HCT116 (cell line): ENCODE measurements around the gene ARSI. TPM values are rescaled to one million over a fixed set of nuclear protein-coding genes. Genes with fewer than 3 reads are reported as not detected.

Experiments
- ATAC-seq: fragments of 200-7000 bp; cut with Tn5 transposase; 2 replicates; pipeline ENCODE4 v1.9.1; 2020; ENCODE audit warnings: mild to moderate bottlenecking, moderate library complexity
- BruUV-seq: library from RNA; stranded (reverse); fragments of 400-500 nt; replicated peaks from 2 replicates; lab custom pipeline; 2021; lab: Mats Ljungman, UMichigan
- CTCF ChIA-PET: fragments of 300-600 bp; sonication (Branson Sonifier 250); formaldehyde crosslinking; loops from one replicate; lab custom pipeline; 2021; ENCODE audit warnings: antibody characterized with exemption; lab: Charles Lee
- POLR2A ChIA-PET: fragments of 300-600, 350-600 bp; sonication (Branson Sonifier 250); formaldehyde crosslinking; loops from one replicate; lab custom pipeline; 2021; ENCODE audit warnings: antibody characterized with exemption; lab: Charles Lee
- RAD21 ChIA-PET, 2 experiments: fragments of 300-600 bp; sonication (Branson Sonifier 250); formaldehyde crosslinking; loops; one replicate each; lab custom pipeline; 2023; ENCODE audit warnings: low total read pairs in 2 of 2; ENCODE audit not compliant: uncharacterized antibody in 2 of 2, unreplicated experiment in 2 of 2, low non-redundant PET in 1 of 2; lab: Charles Lee
- DNase-seq: peaks from one replicate; pipeline ENCODE4 v3.0.0-alpha.2; 2010; ENCODE audit warnings: low read depth, low spot score
- H2AFZ ChIP-seq: fragments of 200-600 bp; shearing (Covaris generic), sonication (generic); 2 replicates; pipeline ENCODE4 v1.6.1; 2017; ENCODE audit warnings: low read depth, mixed run types, mixed read lengths, antibody characterized with exemption, low read length; ENCODE audit not compliant: poor library complexity, severe bottlenecking
- H3K27ac ChIP-seq: 2 replicates; pipeline ENCODE4 v1.5.1; 2012; ENCODE audit warnings: low read depth, low read length
- H3K27me3 ChIP-seq: fragments of 200-600 bp; sonication (generic); 2 replicates; pipeline ENCODE4 v1.6.1; 2016; ENCODE audit warnings: mixed run types, low read length, mixed read lengths; ENCODE audit not compliant: insufficient read depth
- H3K36me3 ChIP-seq, 2 experiments: fragments of 200-500 bp in 1 of 2; fragments of 200-600 bp in 1 of 2; sonication (Bioruptor generic) in 1 of 2; sonication (generic) in 1 of 2; 2 replicates each; pipeline versions ENCODE4 v1.5.1 to v1.6.1; 2014 to 2016; ENCODE audit warnings: low read length in 2 of 2, inconsistent platforms in 1 of 2, mixed read lengths in 1 of 2, mixed run types in 1 of 2; ENCODE audit not compliant: insufficient read depth in 2 of 2, control insufficient read depth in 1 of 2
- H3K4me1 ChIP-seq, 2 experiments: fragments of 200-600 bp in 1 of 2; sonication (generic) in 1 of 2; 2 replicates each; pipeline versions ENCODE4 v1.5.1 to v1.6.1; 2012 to 2017; ENCODE audit warnings: low read length in 2 of 2, inconsistent platforms in 1 of 2, mild to moderate bottlenecking in 1 of 2, mixed read lengths in 1 of 2, mixed run types in 1 of 2, moderate library complexity in 1 of 2; ENCODE audit not compliant: insufficient read depth in 2 of 2, control insufficient read depth in 1 of 2
- H3K4me2 ChIP-seq: fragments of 200-600 bp; sonication (generic); 2 replicates; pipeline ENCODE4 v1.6.1; 2017; ENCODE audit warnings: mixed run types, low read length, mixed read lengths
- H3K4me3 ChIP-seq, 2 experiments: fragments of 200-600 bp in 1 of 2; sonication (generic) in 1 of 2; replicated peaks in 1 of 2; 2 replicates each; pipeline ENCODE4 v1.5.1; 2011 to 2016; ENCODE audit warnings: low read length in 2 of 2, control low read depth in 1 of 2, low read depth in 1 of 2, mild to moderate bottlenecking in 1 of 2, mixed read lengths in 1 of 2, mixed run types in 1 of 2
- H3K79me2 ChIP-seq: fragments of 200-600 bp; sonication (generic); 2 replicates; pipeline ENCODE4 v1.6.1; 2017; ENCODE audit warnings: mild to moderate bottlenecking, mixed run types, low read length, moderate library complexity, mixed read lengths; ENCODE audit not compliant: insufficient read depth
- H3K9ac ChIP-seq: fragments of 200-600 bp; sonication (generic); 2 replicates; pipeline ENCODE4 v1.6.1; 2016; ENCODE audit warnings: low read length, mixed read lengths
- H3K9me2 ChIP-seq: fragments of 200-600 bp; sonication (generic), shearing (Covaris generic); 2 replicates; pipeline ENCODE4 v1.6.1; 2017; ENCODE audit warnings: mixed run types, mild to moderate bottlenecking, moderate library complexity; ENCODE audit not compliant: insufficient read depth
- H3K9me3 ChIP-seq, 2 experiments: fragments of 200-500 bp in 1 of 2; fragments of 200-600 bp in 1 of 2; sonication (Bioruptor generic) in 1 of 2; sonication (generic) in 1 of 2; 2 replicates each; pipeline ENCODE4 v1.6.1; 2014 to 2017; ENCODE audit warnings: low read length in 2 of 2, mixed read lengths in 2 of 2, inconsistent platforms in 1 of 2, low read depth in 1 of 2, mild to moderate bottlenecking in 1 of 2, mixed run types in 1 of 2, moderate library complexity in 1 of 2; ENCODE audit not compliant: control insufficient read depth in 1 of 2, insufficient read depth in 1 of 2
- H4K20me1 ChIP-seq: fragments of 200-600 bp; sonication (generic), shearing (Covaris generic); 2 replicates; pipeline ENCODE4 v1.6.1; 2017; ENCODE audit warnings: mixed run types, mild to moderate bottlenecking, moderate library complexity; ENCODE audit not compliant: insufficient read depth
- ATF3 ChIP-seq: IDR thresholded peaks from 2 replicates; pipeline ENCODE4 v1.6.1; 2012
- CBX3 ChIP-seq: IDR thresholded peaks from 2 replicates; pipeline ENCODE4 v1.6.1; 2012; ENCODE audit warnings: low read depth
- CTCF ChIP-seq, 3 experiments: fragments of 200-600 bp in 1 of 3; sonication (generic) in 1 of 3; IDR thresholded peaks in 2 of 3; conservative IDR thresholded peaks in 1 of 3; 2 replicates each; pipeline ENCODE4 v1.5.1; 2012 to 2017; ENCODE audit warnings: low read depth in 2 of 3, low read length in 2 of 3, antibody characterized with exemption in 1 of 3, borderline replicate concordance in 1 of 3, control low read depth in 1 of 3, mild to moderate bottlenecking in 1 of 3, mixed read lengths in 1 of 3, mixed run types in 1 of 3, moderate library complexity in 1 of 3; ENCODE audit not compliant: insufficient read depth in 1 of 3
- ELF1 ChIP-seq: IDR thresholded peaks from 2 replicates; pipeline ENCODE4 v1.6.1; 2012; ENCODE audit warnings: low read depth, borderline replicate concordance
- EZH2 ChIP-seq: fragments of 200-600 bp; sonication (generic); IDR thresholded peaks from 2 replicates; pipeline ENCODE4 v1.6.1; 2017; ENCODE audit warnings: antibody characterized with exemption, mixed run types
- EZH2phosphoT487 ChIP-seq: fragments of 200-600 bp; IDR thresholded peaks from 2 replicates; pipeline ENCODE4 v1.6.1; 2018; ENCODE audit warnings: antibody characterized with exemption, borderline replicate concordance
- MAX ChIP-seq: IDR thresholded peaks from 2 replicates; pipeline ENCODE4 v1.6.1; 2012
- RAD21 ChIP-seq: IDR thresholded peaks from 2 replicates; pipeline ENCODE4 v1.6.1; 2012; ENCODE audit warnings: low read depth, mild to moderate bottlenecking
- TCF7L2 ChIP-seq: IDR thresholded peaks from 2 replicates; pipeline ENCODE4 v1.7.0; 2011; ENCODE audit warnings: borderline replicate concordance, inconsistent platforms; ENCODE audit not compliant: insufficient read depth, insufficient read length; ENCODE audit errors: extremely low read depth
- YY1 ChIP-seq: IDR thresholded peaks from 2 replicates; pipeline ENCODE4 v1.6.1; 2011; ENCODE audit warnings: low read length, low read depth, moderate library complexity, mild to moderate bottlenecking; ENCODE audit not compliant: insufficient replicate concordance; ENCODE audit errors: extremely low read depth
- ZFX ChIP-seq: fragments of 450-650 bp; IDR thresholded peaks from 2 replicates; pipeline ENCODE4 v1.6.1; 2017
- intact Hi-C: fragments of 100-400 bp; cut with micrococcal nuclease; formaldehyde crosslinking; loops from 2 replicates; pipeline ENCODE4 v1.10.0; 2022
- total RNA-seq: library from RNA; stranded (reverse); gene quantifications from one replicate; pipeline ENCODE4 v1.2.1, GENCODE V29; 2021; ENCODE audit not compliant: unreplicated experiment

ARSI gene
- total RNA-seq, 1 experiment from 2014 or later: 0.07 TPM

- H3K4me1 ChIP-seq: no peaks in the 10 kb centered on the region
- RAD21 ChIA-PET: no interaction called here
Observed at GRCh38 chr5:150255659-150256409, 46.9 kb downstream of the ARSI start.

GRCh38 chr5:150254774-150255173, 47.9 kb downstream of the ARSI start:
- ChIA-PET POLR2A (no interaction called here), RAD21 (no interaction called here), CTCF (no interaction called here)
- Histone ChIP-seq H3K4me3 (no peak overlapping the region), H3K4me1 (no peaks in the 10 kb centered on the region), H3K9ac (no peak overlapping the region), H4K20me1 (no peaks in the 10 kb centered on the region), H3K79me2 (no peaks in the 10 kb centered on the region), H2AFZ (no peak overlapping the region), H3K27ac (no peak overlapping the region), H3K9me3 (no peaks in the 10 kb centered on the region), H3K4me2 (no peak overlapping the region), H3K36me3 (no peaks in the 10 kb centered on the region), H3K27me3 (no peaks in the 10 kb centered on the region), H3K9me2 (no peaks in the 10 kb centered on the region)
- no TSS peak for BruUV-seq
- intact Hi-C loops: no loop called here
- DNase-seq (no peak), ATAC-seq (no peak)
- no peak for TF ChIP-seq ATF3
- no peak for TF ChIP-seq EZH2
- no peak for TF ChIP-seq ZFX
- TF ChIP-seq CBX3: no peak
- TF ChIP-seq TCF7L2: no peak
- TF ChIP-seq YY1: no peak
- no peak for TF ChIP-seq RAD21
- TF ChIP-seq EZH2phosphoT487: no peak
- no peak for TF ChIP-seq MAX
- no peak for TF ChIP-seq ELF1

More at GRCh38 chr5:150255659-150256409, 46.9 kb downstream of the ARSI start:
- ATAC-seq: no peak
- BruUV-seq: no TSS peak
- DNase-seq: no peak
- Histone ChIP-seq H3K79me2 (no peaks in the 10 kb centered on the region), H3K4me2 (no peak overlapping the region), H3K27me3 (no peaks in the 10 kb centered on the region), H3K9me2 (no peaks in the 10 kb centered on the region), H3K27ac (no peak overlapping the region), H2AFZ (no peak overlapping the region), H3K36me3 (no peaks in the 10 kb centered on the region), H3K4me3 (no peak overlapping the region), H3K9me3 (no peaks in the 10 kb centered on the region), H4K20me1 (no peaks in the 10 kb centered on the region), H3K9ac (no peak overlapping the region)
- intact Hi-C loops: no loop called here
- ChIA-PET CTCF (no interaction called here), POLR2A (no interaction called here)
- no peak for TF ChIP-seq CTCF (IDR thresholded peaks at IDR 0.05 in 2 of 3, conservative IDR thresholded peaks at IDR 0.05 in 1 of 3; ENCODE audit: borderline replicate concordance in 1 of 3, insufficient read depth in 1 of 3, low read depth in 2 of 3, low read length in 2 of 3)
